HG03097 (cell line): ENCODE measurements around the gene COX10.
"Not testable (repeated sequence)": the region's sequence is repeated elsewhere in the genome, so short reads cannot be mapped to it uniquely, and the experiment has no call there.

ENCODE experiments used
- ATAC-seq: cut with Tn5 transposase; IDR thresholded peaks from one replicate; pipeline ENCODE4 v1.9.1; 2021; ENCODE audit not compliant: unreplicated experiment, low FRiP score

The COX10 gene

DNA sequence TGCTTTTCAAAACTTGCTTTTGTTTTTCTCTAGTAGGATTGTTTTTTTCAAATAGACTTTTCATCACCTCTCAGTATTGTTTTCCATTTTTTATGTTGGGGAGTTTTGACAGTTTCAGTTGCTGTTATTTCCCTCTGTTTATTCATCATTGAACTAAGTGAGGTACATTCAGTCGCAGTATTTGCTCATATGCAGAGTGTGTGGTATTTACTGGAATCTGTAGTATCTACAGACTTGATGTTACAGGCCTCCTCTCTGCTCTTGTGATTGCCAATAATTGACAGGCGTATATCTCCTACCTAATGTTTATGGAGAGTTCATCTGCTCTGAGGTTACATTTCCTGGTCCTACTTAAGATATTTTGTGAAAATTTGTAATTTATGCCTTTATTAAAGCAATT, 49.6 kb downstream of the COX10 start:
- no peak for ATAC-seq

DNA sequence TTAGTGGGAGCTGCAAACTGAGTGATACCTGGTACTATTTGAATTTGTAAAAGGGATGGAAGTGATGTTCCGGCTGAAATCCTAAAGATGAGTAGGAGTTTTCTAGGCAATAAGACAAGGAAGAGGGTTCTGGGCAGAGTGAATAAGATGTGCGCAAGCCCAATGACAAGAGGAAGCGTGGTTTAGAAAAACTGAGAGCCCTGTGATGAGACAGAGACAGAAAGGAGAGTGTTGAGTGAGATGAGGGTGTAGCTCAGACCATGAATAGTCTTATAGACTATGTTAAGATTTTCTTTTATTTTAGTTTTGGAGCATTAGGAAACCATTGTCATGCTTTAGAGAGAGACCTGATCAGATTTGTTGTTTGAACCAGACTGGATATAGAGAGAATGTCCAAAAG, 50.2 kb downstream of the COX10 start:
- no peak for ATAC-seq

DNA sequence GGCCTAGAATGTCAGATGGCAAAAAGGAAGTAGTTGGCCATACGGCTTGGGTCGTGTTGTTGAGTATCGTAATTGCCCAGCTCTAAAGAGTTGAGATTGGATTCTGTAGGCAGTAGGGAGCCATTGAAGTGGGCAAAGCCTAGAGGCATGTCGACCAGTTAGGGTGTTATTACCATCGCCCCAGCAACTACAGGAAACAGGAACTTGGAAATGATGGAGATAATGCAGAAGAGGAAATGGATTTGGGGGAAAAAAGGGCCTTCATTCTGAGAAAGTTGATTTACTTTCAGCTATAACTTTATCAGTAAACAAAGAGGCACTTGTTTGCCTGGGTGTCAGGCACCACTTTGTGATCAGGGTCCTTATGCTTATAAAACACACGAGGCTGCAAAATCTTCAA, 52.6 kb downstream of the COX10 start:
- ATAC-seq: no peak

DNA sequence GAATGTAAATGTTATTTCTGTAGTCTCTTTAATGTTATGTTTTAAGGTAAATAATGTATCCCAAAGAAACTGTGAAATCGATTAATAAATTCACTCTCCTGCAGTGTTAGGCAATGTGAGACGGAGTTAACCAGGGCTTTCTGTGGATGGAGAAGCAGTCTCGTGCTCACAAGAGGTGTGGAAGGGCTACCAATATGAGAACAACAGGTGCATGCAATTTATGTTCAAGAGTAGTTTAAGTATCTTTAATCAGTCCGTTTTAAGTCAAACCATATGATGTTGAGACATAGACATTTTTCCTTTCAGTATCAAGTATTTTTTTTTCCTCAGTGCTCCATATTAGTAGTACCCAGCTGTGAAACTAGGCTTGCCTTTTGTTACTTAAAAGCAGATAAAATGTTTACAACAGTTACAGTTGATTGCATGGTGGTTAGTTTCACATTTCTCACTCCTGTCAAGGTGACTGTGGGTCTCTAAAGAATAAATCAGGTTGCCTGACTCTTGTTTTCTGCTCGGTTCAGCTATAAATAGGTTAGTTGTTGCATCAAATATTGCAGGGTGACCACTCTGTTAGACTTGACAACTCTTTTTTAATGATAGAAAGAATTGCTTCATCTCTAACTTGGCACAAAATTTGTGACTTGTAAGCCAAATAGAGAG, 54.4 kb downstream of the COX10 start:
- ATAC-seq: no peak

DNA sequence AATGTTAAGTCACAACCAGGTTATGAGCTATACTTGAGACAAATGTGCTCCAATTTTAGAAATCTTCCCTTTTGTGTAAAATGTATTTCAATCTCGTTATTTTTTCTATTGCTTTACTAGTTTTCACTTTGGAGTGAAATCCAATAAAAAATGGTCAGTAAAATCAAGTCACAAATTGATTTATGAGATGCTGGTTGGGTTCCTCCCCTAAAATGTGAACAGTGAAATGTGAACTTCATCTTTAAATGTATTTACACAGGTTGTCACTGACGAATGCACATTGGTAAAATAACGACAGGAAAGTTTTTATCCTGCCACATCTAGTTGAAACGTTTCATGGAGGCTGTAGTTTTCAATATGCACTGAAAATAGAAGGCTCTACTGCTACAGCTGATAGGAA, 55.5 kb downstream of the COX10 start:
- no peak for ATAC-seq

DNA sequence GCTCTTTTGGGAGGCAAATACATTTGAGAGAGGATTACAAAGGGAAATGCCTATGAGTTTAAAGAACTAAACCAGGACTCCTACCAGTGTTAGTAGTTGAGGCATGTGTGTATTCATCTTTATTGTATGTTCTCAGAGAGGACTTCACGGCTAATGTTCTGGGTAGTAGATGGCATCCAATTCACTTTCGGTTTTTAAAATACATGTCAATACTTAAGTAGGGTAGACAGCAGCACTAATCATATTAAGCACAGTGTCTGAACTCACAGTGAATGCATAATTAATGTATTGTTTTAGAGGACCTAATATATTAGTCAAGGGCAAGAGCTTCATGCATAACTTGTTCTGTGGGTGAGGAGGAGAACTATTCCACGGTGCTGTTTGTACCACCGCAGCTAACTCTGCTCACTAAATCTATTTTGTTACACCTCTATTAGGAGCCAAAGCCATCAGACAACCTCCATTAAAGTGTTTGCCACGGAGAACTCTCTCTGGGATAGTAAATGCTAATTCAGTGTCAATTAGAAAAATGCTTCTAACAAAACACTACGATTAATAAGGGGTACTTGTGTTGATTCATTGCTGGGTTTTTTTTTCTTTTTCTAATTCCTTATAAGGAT, 56.3 kb downstream of the COX10 start:
- no peak for ATAC-seq

DNA sequence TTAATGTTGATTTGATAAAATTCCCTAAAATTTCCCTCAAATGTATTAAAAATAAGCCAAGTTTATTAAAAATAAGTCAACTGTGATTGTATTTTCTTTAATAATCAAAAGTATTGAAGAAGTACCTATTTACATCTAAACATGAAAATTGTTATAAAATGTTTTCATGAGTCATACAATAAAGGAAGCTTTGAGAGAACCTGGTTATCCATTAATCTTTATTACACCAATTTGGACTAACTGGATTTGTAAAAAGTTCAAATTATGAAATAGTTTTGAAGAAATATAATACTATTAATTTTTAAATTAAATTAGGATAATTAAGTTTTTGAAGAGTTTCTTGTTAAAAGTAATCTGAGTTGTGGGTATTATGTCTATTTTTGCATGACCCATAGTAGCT, 63.8 kb downstream of the COX10 start:
- no peak for ATAC-seq

DNA sequence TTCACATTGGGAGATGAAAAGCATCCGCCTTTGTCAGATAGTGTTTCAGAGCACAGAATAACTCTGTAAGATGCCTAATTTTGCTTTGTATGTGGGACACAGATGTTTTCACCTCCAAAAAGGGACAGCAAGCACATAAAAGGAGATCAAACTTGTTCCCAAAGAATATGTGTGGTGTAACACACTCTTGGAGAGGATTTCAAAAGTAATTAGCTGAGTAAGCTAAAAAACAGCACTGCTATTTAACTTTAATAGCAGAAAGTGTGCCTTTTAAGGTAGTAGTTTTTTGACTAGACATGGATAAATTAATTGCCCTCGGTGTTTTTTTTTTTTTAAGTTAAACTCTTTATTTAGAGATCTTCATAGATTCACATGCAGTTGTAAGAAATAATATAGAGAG, 65.2 kb downstream of the COX10 start:
- ATAC-seq: no peak

DNA sequence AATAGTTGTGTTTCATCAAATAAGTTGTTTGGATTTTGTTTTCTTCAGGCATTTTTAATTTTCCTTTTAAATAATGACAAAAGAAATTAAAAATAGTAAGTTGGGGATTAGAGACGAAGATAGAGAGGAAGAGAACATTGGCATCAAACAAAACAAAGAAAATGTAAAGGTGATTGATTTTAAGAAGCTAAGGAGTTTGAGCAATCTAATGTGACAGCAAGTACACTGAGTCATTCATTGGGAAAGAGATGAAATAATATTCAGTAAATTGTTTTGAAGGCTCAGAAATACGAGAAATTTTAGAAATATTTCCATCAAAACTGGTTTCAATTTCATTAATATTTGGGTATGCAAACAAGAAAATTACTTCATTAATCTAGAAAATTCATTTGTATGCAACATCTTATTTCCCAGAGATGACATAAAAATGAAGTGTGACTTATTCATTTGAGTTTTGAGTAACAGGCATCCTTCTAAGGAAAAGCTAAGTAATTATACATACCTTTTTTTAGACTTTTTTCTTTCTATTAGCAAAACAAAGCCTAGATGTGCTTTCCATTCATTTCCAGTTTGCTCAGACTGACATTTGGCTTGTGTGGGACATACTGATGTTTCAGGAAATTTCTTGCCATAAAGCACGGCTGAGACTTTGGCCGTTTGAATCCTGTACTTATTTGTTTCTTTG, 66.7 kb downstream of the COX10 start:
- no peak for ATAC-seq

DNA sequence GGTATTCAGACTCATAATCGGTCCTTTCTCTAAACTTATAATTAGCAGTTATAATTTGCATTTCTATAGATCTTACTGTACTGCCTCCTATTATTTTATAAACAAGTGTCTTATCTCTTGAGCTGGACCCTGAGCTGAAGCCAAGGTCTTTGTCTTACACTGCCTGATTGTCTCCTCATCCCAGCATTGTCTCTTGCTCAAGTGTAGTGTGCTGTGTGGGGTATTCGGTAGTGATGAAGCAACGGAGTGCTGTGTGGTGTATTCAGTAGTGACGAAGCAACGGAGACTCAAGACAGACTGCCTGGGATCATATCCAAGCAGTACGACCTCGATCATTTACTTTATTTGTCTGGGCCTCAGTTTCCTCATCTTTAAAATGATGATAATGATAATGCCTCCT, 69.3 kb downstream of the COX10 start:
- ATAC-seq: no peak

DNA sequence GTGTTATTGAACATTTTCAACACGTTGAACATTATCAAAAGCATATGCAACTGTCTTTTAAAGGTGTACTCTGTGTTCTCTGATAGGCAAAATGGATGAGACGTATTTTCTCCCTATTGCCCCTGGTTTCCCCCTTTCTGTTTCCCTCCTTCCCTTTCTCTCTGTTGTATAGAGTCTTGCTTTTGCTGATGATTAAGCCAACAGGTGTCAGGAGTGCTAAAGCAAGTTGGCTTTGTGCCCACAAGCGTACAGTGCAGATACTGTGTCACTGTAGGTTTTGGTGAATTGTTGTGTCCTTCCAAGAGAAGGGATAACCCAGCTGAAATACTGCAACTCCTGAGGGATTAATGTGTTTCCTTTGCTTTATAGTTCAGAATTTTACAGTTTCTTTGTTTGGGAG, 74.4 kb downstream of the COX10 start:
- ATAC-seq: no peak

DNA sequence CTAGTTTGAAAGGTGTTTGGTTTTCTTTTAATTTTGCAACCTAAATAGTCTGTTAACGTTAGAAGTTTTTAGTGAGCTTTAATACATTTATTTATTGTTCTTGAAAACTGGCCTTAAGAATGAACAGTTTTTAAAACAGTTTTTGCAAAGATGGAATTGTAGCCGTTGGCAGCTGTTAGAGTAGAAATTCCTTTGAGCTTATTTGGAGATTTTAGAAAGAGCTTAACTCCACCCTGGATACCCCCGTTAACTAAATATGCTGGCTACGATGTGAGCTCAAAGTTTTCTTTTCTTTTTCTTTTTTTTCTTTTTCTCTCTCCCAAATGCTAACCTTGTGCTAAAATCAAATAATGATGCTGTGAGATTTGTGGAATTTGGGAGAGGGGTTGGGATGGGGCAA, 75.2 kb downstream of the COX10 start:
- no peak for ATAC-seq

DNA sequence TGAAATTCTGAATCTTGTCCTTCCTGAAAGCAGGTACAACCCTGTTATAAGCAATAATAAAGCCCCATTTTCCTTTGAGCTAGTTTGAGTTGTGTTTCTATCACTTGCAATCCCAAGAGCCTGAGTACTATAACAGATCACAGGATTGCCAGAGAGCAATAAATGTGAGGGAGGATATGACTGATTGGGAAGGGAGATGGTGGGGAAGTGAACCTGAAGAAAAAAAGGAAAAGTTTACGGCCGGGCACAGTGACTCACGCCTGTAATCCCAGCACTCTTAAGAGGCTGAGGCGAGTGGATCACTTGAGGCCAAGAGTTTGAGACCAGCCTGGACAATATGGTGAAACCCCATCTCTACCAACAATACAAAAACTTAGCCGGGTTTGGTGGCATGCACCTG, 80.4 kb downstream of the COX10 start:
- ATAC-seq: no peak

DNA sequence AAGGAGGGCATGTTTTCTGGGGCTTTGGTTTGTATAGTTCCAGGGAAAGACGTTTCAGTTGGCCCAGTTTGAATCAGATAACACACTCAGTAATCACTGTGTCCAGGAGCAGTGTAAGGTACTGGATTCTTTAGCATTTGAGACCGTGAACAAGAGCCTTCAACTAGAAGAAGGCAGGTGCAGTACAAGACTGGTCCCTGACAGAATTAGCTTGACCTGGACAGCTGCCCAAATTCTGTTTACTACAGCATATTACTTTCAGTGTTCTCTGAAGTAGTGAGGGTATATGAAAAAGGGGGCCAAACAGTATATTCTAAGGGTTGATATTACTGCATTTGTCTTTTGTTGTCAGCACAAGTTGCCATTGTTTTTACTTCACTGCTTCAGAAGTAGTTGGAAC, 81.3 kb downstream of the COX10 start:
- no peak for ATAC-seq

DNA sequence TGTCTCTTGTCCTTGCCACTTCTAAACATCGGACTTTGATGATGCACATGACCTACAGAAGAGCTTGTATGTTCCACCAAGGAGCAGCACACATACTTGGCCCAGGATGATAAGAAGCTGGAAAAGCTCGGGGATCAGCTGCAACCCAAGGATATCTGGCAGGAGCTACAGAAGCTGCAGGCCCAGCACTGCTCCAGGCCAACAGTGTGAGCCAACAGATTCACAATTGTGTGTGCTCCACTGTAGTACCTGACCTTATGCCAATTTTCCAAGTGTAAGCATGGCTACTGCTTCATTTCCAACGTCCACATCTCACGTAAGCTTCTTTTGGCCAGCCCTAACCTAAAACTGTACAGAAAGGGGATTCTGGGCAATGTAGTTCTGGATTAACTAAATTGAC, 83.4 kb downstream of the COX10 start:
- ATAC-seq: no peak

DNA sequence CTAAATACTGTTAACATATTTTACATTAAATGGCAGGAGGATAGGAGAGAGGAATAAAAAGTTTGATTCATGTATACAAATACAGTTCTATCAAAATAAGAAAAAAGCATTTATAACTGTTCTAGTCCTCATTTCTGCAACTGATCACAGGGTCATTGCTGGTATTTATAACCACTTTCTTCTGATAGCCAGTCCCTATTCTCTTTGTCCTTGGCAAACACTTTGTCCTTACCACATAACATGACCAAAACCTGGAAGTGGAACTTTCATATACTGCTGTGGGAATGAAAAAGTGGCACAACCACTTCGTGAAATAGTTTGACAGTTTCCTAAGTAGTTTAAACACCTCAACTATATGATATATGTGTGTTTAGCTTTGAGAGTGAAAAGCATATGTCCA, 84.1 kb downstream of the COX10 start:
- no peak for ATAC-seq

DNA sequence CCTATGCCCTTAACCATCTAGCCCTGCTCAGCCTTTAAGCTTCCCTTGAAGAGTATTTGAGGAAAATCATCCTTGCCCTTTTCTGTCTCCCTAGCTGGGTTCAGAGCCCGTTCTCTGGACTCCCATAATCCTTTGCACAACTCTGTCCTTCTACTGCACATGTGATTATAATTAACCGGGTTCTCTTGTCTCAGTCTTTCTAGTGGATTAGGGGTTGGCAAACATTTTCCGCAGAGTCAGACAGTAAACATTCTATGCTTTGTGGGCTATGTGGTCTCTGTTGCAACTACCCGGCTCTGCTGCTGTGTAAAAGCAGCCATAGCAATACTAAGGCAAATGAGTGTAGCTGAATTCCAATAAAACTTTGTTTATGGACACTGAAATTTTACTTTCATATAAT, 87.4 kb downstream of the COX10 start:
- no peak for ATAC-seq

DNA sequence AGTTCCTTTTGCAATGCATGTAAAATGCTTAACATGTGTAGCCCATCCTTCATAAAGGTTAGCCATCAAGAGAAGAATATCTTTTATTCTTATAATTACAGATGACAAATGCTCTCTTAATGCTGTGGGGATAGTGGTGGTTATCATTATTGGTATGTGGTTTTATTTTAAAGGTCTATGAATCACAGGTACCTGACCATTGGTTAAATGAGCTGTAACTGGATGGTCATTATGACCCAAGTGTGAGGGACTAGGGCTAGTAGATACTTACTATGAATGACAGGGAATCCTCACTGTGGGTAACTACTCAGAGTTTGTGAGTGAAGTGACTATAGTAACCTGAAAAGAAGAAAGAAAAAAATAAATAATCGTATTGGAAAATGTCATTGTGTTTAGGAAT, 88.5 kb downstream of the COX10 start:
- no peak for ATAC-seq

DNA sequence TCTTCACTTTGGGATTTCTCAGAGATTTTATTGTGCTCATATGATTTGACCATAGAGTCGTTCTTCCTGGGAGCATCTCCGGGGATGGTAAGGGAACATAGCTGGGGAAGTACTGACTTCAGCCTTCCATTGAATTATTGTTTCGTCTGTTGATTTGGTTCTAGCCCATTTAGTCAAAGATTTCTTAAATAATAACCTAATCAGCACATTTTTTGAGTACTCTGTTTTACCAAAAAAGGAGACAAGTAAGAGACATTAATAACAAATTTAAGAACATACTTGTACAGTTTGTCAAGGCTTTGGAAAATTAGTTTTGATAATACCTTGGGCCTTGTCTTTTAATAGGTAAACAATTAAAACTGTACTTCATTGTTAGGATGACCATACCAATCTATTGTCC, 89.4 kb downstream of the COX10 start:
- no peak for ATAC-seq

DNA sequence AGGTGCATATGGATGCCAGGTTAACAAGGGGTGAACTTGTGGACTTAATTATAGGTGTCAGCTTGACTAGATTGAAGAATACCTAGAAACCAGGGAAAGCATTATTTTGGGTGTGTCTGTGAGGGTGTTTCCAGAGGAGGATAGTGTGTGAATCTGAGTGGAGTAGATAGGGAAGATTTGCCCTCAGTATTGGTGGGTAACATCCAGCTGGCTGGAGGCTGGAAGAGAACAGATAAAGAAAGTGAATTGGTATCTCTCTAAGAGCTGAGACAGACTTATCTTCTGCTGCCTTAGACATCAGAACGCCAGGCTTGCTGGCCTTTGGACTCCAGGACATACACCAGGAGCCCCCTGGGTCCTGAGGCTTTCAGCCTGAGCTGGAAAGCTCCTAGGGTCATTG, 92.1 kb downstream of the COX10 start:
- no peak for ATAC-seq

DNA sequence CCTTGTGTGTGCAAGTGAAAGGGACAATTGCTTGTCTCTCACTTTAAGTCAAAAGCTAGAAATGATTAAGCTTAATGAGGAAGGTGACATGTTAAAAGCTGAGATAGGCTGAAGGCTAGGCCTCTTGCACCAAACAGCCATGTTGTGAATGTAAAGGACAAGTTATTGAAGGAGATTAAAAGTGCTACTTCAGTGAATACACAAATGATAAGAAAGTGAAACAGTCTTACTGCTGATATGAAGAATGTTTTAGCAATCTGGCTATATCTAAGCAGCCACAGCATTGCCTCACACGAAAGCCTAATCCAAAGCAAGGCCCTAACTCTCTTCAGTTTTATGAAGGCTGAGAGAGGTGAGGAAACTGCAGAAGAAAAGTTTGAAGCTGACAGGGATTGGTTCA, 96.3 kb downstream of the COX10 start:
- no peak for ATAC-seq

DNA sequence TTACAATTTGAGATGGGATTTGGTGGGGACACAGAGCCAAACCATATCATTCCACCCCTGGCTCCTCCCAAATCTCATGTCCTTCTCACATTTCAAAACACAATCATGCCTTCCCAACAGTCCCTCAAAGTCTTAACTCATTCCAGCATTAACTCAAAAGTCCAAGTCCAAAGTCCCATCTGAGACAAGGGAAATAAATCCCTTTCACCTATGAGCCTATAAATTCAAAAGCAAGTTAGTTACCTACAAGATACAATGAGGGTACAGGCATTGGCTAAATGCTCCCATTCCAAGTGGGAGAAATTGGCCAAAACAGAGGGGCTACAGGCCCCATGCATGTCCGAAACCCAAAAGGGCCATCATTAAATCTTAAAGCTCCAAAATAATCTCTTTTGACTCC, 98.5 kb downstream of the COX10 start:
- ATAC-seq: not testable (repeated sequence)
